GM11168 (cell line): ENCODE measurements around the gene SRBD1.

Source experiments
- in situ Hi-C: fragments of 300-500 bp; cut with MboI; formaldehyde crosslinking; loops from one replicate; pipeline ENCODE4 v1.12.0; 2022; ENCODE audit warnings: low sequenced_read_pairs; ENCODE audit not compliant: unreplicated experiment

SRBD1 gene

GRCh38 chr2:45394842-45395241, 216.2 kb downstream of the SRBD1 start:
- in situ Hi-C loops, result no loop called here

- in situ Hi-C loops, result no loop called here
Measured at GRCh38 chr2:45394216-45394615, 216.9 kb downstream of the SRBD1 start.

- in situ Hi-C loops, result no loop called here
Measured at GRCh38 chr2:45391866-45392265, 219.2 kb downstream of the SRBD1 start.

GRCh38 chr2:45390861-45391260, 220.2 kb downstream of the SRBD1 start:
- in situ Hi-C loops, result no loop called here

- in situ Hi-C loops, result no loop called here
Measured at GRCh38 chr2:45390441-45390840, 220.6 kb downstream of the SRBD1 start.

GRCh38 chr2:45388541-45389100, 222.4 kb downstream of the SRBD1 start:
- in situ Hi-C loops, result no loop called here

GRCh38 chr2:45382744-45383143, 228.3 kb downstream of the SRBD1 start:
- in situ Hi-C loops, result no loop called here

GRCh38 chr2:45380131-45380836, 230.8 kb downstream of the SRBD1 start:
- in situ Hi-C loops, result no loop called here

- in situ Hi-C loops, result no loop called here
Measured at GRCh38 chr2:45379399-45380087, 231.5 kb downstream of the SRBD1 start.

- in situ Hi-C loops, result no loop called here
Measured at GRCh38 chr2:45373534-45373933, 237.5 kb downstream of the SRBD1 start.

- in situ Hi-C loops, result no loop called here
Measured at GRCh38 chr2:45370369-45370768, 240.7 kb downstream of the SRBD1 start.

GRCh38 chr2:45368792-45369191, 242.3 kb downstream of the SRBD1 start:
- in situ Hi-C loops, result no loop called here

GRCh38 chr2:45361666-45362065, 249.4 kb downstream of the SRBD1 start:
- in situ Hi-C loops, result no loop called here

- in situ Hi-C loops, result no loop called here
Measured at GRCh38 chr2:45354776-45355175, 256.3 kb downstream of the SRBD1 start.

GRCh38 chr2:45353879-45354278, 257.2 kb downstream of the SRBD1 start:
- in situ Hi-C loops, result no loop called here

- in situ Hi-C loops, result no loop called here
Measured at GRCh38 chr2:45352506-45352905, 258.6 kb downstream of the SRBD1 start.

- in situ Hi-C loops, result no loop called here
Measured at GRCh38 chr2:45345331-45346234, 265.5 kb downstream of the SRBD1 start.

GRCh38 chr2:45344502-45344901, 266.6 kb downstream of the SRBD1 start:
- in situ Hi-C loops, result no loop called here

- in situ Hi-C loops, result no loop called here
Measured at GRCh38 chr2:45344071-45344470, 267.0 kb downstream of the SRBD1 start.

- in situ Hi-C loops, result no loop called here
Measured at GRCh38 chr2:45343251-45344017, 267.6 kb downstream of the SRBD1 start.
